A673 (cell line): ENCODE results near the gene FETUB.

Experiments used
- EZH2 ChIP-seq: fragments of 200-600 bp; sonication (generic); IDR thresholded peaks from 2 replicates; pipeline ENCODE4 v1.6.1; 2017; ENCODE audit warnings: borderline replicate concordance, low read depth, mild to moderate bottlenecking, mixed read lengths, antibody characterized with exemption, low read length; ENCODE audit not compliant: poor library complexity, severe bottlenecking
- TF ChIP-seq, protein P1 (sequence below): fragments of 300-800, 200-600 bp; sonication (generic); conservative IDR thresholded peaks from 2 replicates; pipeline ENCODE4 v1.5.1; 2017; ENCODE audit warnings: low read depth, mild to moderate bottlenecking, antibody characterized with exemption, low read length, moderate library complexity, mixed read lengths

GRCh38 chr3:186617036-186617946 lies 22.9 kb upstream of the FETUB start:
- TF ChIP-seq, protein P1, sequence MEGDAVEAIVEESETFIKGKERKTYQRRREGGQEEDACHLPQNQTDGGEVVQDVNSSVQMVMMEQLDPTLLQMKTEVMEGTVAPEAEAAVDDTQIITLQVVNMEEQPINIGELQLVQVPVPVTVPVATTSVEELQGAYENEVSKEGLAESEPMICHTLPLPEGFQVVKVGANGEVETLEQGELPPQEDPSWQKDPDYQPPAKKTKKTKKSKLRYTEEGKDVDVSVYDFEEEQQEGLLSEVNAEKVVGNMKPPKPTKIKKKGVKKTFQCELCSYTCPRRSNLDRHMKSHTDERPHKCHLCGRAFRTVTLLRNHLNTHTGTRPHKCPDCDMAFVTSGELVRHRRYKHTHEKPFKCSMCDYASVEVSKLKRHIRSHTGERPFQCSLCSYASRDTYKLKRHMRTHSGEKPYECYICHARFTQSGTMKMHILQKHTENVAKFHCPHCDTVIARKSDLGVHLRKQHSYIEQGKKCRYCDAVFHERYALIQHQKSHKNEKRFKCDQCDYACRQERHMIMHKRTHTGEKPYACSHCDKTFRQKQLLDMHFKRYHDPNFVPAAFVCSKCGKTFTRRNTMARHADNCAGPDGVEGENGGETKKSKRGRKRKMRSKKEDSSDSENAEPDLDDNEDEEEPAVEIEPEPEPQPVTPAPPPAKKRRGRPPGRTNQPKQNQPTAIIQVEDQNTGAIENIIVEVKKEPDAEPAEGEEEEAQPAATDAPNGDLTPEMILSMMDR: peak; percentile 99
- TF ChIP-seq EZH2: no peak
